ENCODE results near the gene TMEM179.

- TF ChIP-seq CTCF (conservative IDR thresholded peaks at IDR 0.05; ENCODE audit: low read depth, low read length) (no peak), EZH2 (IDR thresholded peaks at IDR 0.05; ENCODE audit: low read length, unreplicated experiment) (no peak)
Measured at GRCh38 chr14:104557766-104558165, 46.8 kb downstream of the TMEM179 start.
